GM12872 (cell line): ENCODE data around the gene PDLIM7.

Source experiments
- TF ChIP-seq, protein P1 (sequence below): IDR thresholded peaks from 3 replicates; pipeline ENCODE4 v1.5.1; 2011; ENCODE audit warnings: low read depth, mild to moderate bottlenecking, low read length, moderate library complexity; ENCODE audit not compliant: insufficient read depth

PDLIM7 gene

GRCh38 chr5:177508221-177508611, 10.8 kb upstream of the PDLIM7 start:
- TF ChIP-seq, protein P1, sequence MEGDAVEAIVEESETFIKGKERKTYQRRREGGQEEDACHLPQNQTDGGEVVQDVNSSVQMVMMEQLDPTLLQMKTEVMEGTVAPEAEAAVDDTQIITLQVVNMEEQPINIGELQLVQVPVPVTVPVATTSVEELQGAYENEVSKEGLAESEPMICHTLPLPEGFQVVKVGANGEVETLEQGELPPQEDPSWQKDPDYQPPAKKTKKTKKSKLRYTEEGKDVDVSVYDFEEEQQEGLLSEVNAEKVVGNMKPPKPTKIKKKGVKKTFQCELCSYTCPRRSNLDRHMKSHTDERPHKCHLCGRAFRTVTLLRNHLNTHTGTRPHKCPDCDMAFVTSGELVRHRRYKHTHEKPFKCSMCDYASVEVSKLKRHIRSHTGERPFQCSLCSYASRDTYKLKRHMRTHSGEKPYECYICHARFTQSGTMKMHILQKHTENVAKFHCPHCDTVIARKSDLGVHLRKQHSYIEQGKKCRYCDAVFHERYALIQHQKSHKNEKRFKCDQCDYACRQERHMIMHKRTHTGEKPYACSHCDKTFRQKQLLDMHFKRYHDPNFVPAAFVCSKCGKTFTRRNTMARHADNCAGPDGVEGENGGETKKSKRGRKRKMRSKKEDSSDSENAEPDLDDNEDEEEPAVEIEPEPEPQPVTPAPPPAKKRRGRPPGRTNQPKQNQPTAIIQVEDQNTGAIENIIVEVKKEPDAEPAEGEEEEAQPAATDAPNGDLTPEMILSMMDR = no peak

GRCh38 chr5:177507596-177508220, 10.3 kb upstream of the PDLIM7 start:
- TF ChIP-seq, protein P1 = 0 out of 3 replicates have a peak, but pooled peaks have one; percentile 30

GRCh38 chr5:177507165-177507564, 9.8 kb upstream of the PDLIM7 start:
- TF ChIP-seq, protein P1 = peak; percentile 49; the same call in 2 of the 3 replicates

GRCh38 chr5:177505075-177505474, 7.7 kb upstream of the PDLIM7 start:
- TF ChIP-seq, protein P1 = no peak

GRCh38 chr5:177504086-177505056, 7.0 kb upstream of the PDLIM7 start:
- TF ChIP-seq, protein P1 = no peak

- TF ChIP-seq, protein P1 = no peak
These were observed 6.1 kb upstream of the PDLIM7 start for GRCh38 chr5:177503351-177504085.

DNA sequence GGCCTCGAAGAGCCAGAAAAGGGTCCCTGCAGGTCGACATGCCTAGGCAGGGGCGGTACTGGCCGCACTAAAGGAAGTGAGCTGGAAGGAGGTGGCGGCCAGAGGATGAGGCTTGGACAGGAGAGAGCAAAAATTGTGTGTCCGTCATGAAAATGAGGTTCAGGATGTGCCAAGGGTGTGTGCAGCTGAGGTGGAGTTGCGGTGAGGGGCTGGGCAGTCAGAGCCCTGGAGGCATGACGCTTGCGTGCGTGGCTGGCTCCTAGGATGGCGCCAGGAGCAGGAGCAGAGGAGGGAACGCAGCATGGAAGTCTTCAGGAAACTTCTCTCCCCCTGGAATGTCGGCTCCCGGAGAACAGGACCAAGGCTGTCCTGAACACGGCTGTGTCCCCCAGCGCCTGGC, 5.5 kb upstream of the PDLIM7 start:
- TF ChIP-seq, protein P1 = no peak
